Measurements from ENCODE around the gene GXYLT1.
"Not testable (repeated sequence)": the region's sequence is repeated elsewhere in the genome, so short reads cannot be mapped to it uniquely, and the experiment has no call there.

Gene GXYLT1

GRCh38 chr12:42091769-42092168 lies 52.9 kb downstream of the GXYLT1 start:
- DNase-seq = no peak

- DNase-seq = no peak
These were observed 53.8 kb downstream of the GXYLT1 start for GRCh38 chr12:42090899-42091298.

DNA sequence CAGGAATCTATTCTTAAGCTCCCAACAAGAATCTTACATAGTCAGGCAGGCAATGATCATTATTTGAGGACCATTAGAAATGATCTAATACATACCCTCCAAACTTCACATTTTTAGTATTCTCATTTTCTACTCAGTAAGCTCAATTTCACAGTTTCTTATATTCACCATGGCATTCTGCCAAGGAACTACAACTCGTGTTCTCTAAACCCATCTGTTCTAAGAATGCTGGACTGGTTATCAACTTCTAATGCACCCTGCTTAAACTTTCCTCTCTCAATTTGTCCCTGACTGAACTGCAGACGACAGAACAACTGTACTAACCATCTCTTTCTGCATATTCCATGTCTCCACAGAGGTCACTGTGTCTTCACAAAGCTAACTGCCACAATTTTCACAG lies 58.6 kb downstream of the GXYLT1 start:
- no peak for DNase-seq

DNA sequence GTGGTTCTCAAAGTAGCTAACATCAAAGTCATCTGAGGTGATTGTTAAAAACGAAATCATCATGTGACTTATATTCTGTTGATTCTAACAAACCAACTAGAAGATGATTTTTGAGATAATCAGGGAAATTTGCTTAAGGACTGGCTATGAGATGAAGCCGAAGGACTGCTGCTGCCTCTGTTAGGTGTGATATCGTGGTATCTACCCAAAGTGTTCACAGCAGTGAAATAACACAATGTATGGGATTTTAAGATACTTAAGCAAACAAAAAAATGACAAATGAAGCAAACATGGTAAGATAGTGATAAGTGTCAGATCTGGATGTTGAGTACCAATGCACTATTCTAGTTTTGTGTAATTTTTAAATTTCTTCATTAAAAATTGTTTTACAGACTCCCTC lies 59.1 kb downstream of the GXYLT1 start:
- no peak for DNase-seq

- DNase-seq = no peak
These were observed 60.2 kb downstream of the GXYLT1 start for GRCh38 chr12:42084522-42084921.

GRCh38 chr12:42076976-42077375 lies 67.7 kb downstream of the GXYLT1 start:
- no peak for DNase-seq

GRCh38 chr12:42070036-42070435 lies 74.6 kb downstream of the GXYLT1 start:
- DNase-seq = no peak

DNA sequence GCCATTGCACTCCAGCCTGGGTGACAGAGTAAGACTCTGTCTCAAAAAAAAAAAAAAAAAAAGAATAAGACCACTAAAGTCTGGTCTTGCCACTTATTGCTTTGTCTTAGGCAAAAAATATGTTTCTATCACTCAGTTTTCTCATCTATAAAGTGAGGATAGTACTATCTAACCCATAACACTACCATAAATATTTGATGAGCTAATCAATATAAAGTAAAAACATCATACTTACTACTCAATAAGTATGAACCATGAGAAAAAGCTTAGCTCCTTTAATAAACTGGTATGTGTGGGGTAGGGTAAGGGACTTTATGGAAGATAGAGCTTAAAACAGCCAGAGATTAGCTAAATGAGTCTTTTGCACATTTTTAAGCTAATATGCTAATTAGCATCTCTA lies 85.5 kb downstream of the GXYLT1 start:
- no peak for DNase-seq

DNA sequence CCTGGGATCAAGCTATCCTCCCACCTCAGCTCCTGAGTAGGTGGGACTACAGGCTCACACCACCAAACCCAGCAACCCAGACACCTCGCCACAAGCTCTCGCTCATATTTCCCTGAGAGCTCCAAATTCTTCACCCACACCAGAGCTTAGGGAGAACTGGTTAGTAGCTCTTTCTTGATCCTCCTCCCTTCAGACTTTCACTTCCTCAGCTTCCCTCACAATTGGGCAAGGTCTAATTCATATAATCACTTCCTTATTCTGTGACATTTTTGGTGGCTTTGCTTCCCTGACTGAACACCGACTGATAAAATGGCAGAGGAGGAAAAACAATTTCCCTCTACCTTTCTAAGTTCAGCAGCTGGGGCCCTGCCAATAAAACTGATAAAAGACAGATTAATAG lies 88.5 kb downstream of the GXYLT1 start:
- DNase-seq = no peak

DNA sequence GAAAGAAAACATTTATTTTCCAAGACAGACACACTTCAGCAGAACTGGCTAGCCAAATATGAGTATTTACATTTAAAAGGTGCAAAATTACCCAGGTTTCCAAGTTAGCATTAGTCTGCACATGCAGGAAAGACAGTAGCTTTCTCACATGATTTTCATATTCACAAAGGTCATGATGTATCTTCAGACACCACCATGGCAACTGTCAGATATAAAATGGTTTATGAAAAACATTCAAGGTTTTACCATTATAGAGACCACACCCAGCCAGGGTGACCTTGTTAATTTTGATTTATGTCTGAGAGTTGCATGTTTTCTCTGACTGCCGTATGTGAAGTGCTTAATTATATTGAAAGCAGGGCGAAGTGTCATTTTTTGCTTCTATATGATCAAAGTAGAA lies 91.2 kb downstream of the GXYLT1 start:
- DNase-seq = no peak

GRCh38 chr12:42048980-42049379 lies 95.7 kb downstream of the GXYLT1 start:
- DNase-seq = not testable (repeated sequence)

GRCh38 chr12:42039577-42039976 lies 105.1 kb downstream of the GXYLT1 start:
- no peak for DNase-seq

DNA sequence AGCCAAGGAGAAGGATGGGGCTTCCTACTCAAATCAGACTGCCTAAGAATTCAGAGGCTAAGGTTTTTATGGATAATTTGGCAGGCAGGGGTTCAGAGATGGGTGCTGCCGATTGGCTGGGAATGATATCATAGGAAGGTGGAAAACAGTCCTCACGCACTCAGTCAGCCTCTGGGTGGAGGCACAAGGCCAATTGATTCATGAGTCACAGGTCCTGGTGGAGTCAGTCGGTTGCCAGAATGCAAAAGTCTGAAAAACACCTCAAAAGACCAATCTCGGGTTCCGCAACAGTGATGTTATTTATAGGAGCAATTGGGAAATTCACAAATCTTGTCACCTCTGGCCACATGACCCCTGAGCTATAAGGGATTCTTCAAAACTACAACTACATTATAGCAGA lies 105.5 kb downstream of the GXYLT1 start:
- DNase-seq = no peak

DNA sequence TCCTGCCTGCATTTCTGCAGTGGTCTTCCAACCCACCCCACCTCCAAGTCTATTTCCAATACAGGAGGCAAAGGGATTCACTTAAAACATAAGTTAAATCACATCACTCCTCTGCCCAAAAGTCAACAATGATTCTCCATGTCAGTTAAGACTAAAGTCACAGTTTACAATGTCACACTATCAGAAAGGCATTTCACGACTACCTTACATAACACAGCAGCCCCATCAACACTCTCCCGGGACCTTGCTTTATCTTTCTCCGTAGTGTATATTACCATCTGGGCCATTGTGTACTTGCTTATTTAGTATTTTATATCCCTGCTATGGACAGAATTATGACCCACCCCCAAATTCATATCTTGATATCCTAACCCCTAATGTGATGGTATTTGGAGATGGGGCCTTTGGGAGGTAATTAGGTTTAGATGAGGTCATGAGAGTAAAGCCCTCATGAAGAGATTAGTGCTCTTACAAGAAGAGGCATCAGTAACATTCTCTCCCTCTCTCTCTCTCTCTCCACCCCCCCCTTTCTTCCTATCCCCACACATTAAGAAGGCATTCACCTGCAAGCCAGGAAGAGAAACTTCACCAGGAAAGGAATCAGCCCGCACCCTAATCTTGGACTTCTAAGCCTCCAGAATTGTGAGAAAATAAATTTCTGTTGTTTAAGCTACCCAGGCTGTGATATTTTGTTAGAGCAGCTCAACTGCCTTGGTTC lies 112.7 kb downstream of the GXYLT1 start:
- no peak for DNase-seq

Measured in SW 1271 (cell line).